Neural progenitor cell (in vitro differentiated cells): ENCODE results near the gene TEAD3. TPM values are rescaled to one million over a fixed set of nuclear protein-coding genes. Genes with fewer than 3 reads are reported as not detected.

Experiments used
- DNase-seq: peaks from one replicate; pipeline ENCODE4 v3.0.0-alpha.2; 2016; ENCODE audit warnings: low spot score
- H2AFZ ChIP-seq: fragments of 200-600 bp; sonication (generic); replicated peaks from 2 replicates; pipeline ENCODE4 v1.6.1; 2016; ENCODE audit warnings: antibody characterized with exemption
- H3F3A ChIP-seq: fragments of 200-600 bp; sonication (generic); 2 replicates; pipeline ENCODE4 v1.6.1; 2016; ENCODE audit warnings: antibody characterized with exemption, low read depth
- H3K27ac ChIP-seq: fragments of 200-600 bp; sonication (generic); 2 replicates; pipeline ENCODE4 v1.5.1; 2016; ENCODE audit warnings: mild to moderate bottlenecking
- H3K27me3 ChIP-seq: fragments of 200-600 bp; sonication (generic); 2 replicates; pipeline ENCODE4 v1.6.1; 2016; ENCODE audit warnings: mild to moderate bottlenecking, moderate library complexity
- H3K36me3 ChIP-seq: fragments of 200-600 bp; sonication (generic); 2 replicates; pipeline ENCODE4 v1.5.1; 2016
- H3K4me1 ChIP-seq: fragments of 200-600 bp; sonication (generic); 2 replicates; pipeline ENCODE4 v1.6.1; 2016; ENCODE audit warnings: mixed run types
- H3K4me2 ChIP-seq: fragments of 200-600 bp; sonication (generic); 2 replicates; pipeline ENCODE4 v1.6.1; 2016
- H3K4me3 ChIP-seq: fragments of 200-600 bp; sonication (generic); 2 replicates; pipeline ENCODE4 v1.5.1; 2016
- H3K79me2 ChIP-seq: fragments of 200-600 bp; sonication (generic); 2 replicates; pipeline ENCODE4 v1.6.1; 2016; ENCODE audit warnings: low read depth
- H3K9ac ChIP-seq: fragments of 200-600 bp; sonication (generic); 2 replicates; pipeline ENCODE4 v1.6.1; 2016
- H3K9me3 ChIP-seq: fragments of 200-600 bp; sonication (generic); 2 replicates; pipeline ENCODE4 v1.5.1; 2016; ENCODE audit warnings: low read depth
- H4K20me1 ChIP-seq: fragments of 200-600 bp; sonication (generic); 2 replicates; pipeline ENCODE4 v1.6.1; 2016; ENCODE audit warnings: low read depth
- H3K27ac Mint-ChIP-seq: 3 replicates; pipeline ENCODE4 v1.8.0; 2021; ENCODE audit warnings: mixed read lengths
- H3K27me3 Mint-ChIP-seq: 2 replicates; pipeline ENCODE4 v1.8.0; 2022; ENCODE audit warnings: low read depth, mild to moderate bottlenecking, inconsistent platforms, moderate library complexity, mixed read lengths; ENCODE audit not compliant: insufficient read depth
- H3K36me3 Mint-ChIP-seq: 3 replicates; pipeline ENCODE4 v1.8.0; 2021; ENCODE audit warnings: mixed read lengths
- H3K4me1 Mint-ChIP-seq: 3 replicates; pipeline ENCODE4 v1.8.0; 2021; ENCODE audit warnings: mixed read lengths
- H3K4me3 Mint-ChIP-seq: 3 replicates; pipeline ENCODE4 v1.8.0; 2021; ENCODE audit warnings: mild to moderate bottlenecking, moderate library complexity, mixed read lengths
- H3K9me3 Mint-ChIP-seq: 3 replicates; pipeline ENCODE4 v1.8.0; 2020; ENCODE audit warnings: mixed read lengths
- EZH2 ChIP-seq: fragments of 200-600 bp; sonication (generic); IDR thresholded peaks from 2 replicates; pipeline ENCODE4 v1.6.1; 2017; ENCODE audit warnings: antibody characterized with exemption, mild to moderate bottlenecking, moderate library complexity
- EZH2phosphoT487 ChIP-seq: fragments of 200-600 bp; sonication (generic); IDR thresholded peaks from 2 replicates; pipeline ENCODE4 v1.6.1; 2017; ENCODE audit warnings: antibody characterized with exemption
- total RNA-seq: library from RNA; depleted of rRNA; stranded (reverse); fragments of >200 nt; gene quantifications from 2 replicates; pipeline ENCODE4 v1.2.3, GENCODE V29; 2015; ENCODE audit warnings: low replicate concordance
- TF ChIP-seq, protein P1 (sequence below): fragments of 200-600 bp; sonication (generic); IDR thresholded peaks from 2 replicates; pipeline ENCODE4 v1.5.1; 2017; ENCODE audit warnings: antibody characterized with exemption, mild to moderate bottlenecking

The TEAD3 gene
- total RNA-seq, 1 donor from 2014 or later: 9.7 TPM

DNA sequence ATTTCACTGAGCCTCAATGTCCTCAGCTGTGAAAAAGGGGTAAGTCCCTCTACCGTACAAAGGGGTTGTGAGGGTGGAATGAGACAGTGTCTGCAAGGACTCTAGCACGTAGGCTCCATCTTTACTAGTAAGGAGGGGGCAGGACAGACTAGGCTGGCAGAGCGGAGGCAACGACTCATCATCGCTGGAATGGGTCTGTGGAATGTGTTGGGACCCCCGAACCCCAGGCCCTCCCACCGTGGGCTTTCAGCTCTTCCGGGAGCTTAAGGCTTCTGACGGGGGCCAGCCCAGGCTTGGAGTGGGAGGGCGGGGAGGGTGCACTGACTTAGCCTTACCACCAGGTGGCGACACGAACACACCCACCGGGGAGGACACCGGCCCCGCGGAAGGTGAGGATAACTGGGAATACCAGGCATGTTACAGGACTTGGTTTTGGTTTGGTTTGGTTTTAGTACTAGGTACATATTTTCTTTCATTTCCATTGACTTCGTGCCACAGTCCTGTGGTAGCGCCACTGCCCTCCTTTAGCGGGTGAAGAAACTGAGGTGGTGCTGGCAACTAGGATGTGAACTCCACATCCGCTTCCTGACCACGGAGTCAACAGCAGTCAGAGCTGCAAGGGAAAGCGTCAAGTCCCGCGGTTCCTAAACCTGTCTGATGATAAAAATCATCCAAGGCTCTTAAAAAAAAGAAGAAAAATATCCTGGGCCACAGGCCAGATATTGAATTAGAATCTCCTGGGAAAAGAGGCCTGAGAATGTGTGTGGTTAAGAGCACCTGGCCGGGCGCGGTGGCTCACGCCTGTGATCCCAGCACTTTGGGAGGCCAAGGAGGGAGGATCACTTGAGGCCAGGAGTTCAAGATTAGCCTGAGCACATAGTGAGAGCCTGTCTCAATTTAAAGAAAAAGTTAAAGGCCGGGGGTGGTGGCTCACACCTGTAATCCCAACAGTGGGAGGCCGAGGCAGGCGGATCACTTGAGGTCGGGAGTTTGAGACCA is 26.1 kb upstream of the TEAD3 start:
- no peaks in the 10 kb centered on the region for H3K9me3 Mint-ChIP-seq
- H3K27me3 Mint-ChIP-seq: peaks cover 3% of the 10 kb centered on the region
- H3K9ac ChIP-seq: no peak overlapping the region
- H3K4me1 ChIP-seq: peaks cover 11% of the 10 kb centered on the region
- peak overlapping the region; percentile 43 for H3K4me3 Mint-ChIP-seq
- H3K4me1 Mint-ChIP-seq: peaks cover 3% of the 10 kb centered on the region
- no peaks in the 10 kb centered on the region for H3K36me3 ChIP-seq
- peak; percentile 90 for DNase-seq
- H4K20me1 ChIP-seq: no peaks in the 10 kb centered on the region
- peak overlapping the region; percentile 82 for H3K27ac Mint-ChIP-seq
- no peaks in the 10 kb centered on the region for H3K27me3 ChIP-seq
- H3K36me3 Mint-ChIP-seq: no peaks in the 10 kb centered on the region
- H3F3A ChIP-seq: peaks cover 7% of the 10 kb centered on the region
- no peaks in the 10 kb centered on the region for H3K79me2 ChIP-seq
- no peaks in the 10 kb centered on the region for H3K9me3 ChIP-seq
- H2AFZ ChIP-seq: peak overlapping the region; percentile 52
- no peak overlapping the region for H3K27ac ChIP-seq
- peak overlapping the region; percentile 50 for H3K4me2 ChIP-seq
- H3K4me3 ChIP-seq: no peak overlapping the region
- no peak for TF ChIP-seq EZH2phosphoT487
- no peak for TF ChIP-seq EZH2
- TF ChIP-seq, protein P1, sequence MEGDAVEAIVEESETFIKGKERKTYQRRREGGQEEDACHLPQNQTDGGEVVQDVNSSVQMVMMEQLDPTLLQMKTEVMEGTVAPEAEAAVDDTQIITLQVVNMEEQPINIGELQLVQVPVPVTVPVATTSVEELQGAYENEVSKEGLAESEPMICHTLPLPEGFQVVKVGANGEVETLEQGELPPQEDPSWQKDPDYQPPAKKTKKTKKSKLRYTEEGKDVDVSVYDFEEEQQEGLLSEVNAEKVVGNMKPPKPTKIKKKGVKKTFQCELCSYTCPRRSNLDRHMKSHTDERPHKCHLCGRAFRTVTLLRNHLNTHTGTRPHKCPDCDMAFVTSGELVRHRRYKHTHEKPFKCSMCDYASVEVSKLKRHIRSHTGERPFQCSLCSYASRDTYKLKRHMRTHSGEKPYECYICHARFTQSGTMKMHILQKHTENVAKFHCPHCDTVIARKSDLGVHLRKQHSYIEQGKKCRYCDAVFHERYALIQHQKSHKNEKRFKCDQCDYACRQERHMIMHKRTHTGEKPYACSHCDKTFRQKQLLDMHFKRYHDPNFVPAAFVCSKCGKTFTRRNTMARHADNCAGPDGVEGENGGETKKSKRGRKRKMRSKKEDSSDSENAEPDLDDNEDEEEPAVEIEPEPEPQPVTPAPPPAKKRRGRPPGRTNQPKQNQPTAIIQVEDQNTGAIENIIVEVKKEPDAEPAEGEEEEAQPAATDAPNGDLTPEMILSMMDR: peak; percentile 95

DNA sequence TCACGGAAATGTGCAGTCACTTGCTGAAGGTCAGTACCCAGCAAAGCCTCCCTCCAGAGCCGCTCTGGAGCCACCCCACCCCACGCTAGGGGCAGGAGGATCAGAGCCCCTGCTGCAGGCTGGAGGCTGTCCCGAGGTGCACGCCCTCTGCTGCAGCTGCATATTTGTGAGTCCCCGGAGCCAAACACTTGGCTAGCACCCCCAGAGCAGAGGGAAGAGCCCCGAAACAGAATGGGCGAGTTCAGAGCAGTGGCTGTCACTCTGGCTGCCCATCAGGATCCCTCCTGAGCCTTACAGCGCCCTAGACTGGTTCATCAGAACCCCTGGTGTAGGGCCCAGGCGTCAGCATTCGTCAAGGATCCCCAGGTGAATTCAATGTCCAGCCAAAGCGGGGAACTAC is 25.3 kb upstream of the TEAD3 start:
- Histone ChIP-seq H2AFZ (peak overlapping the region; percentile 52), H3K9ac (no peak overlapping the region), H3K4me3 (no peak overlapping the region), H3K27ac (no peak overlapping the region), H3K4me1 (peaks cover 11% of the 10 kb centered on the region), H3K9me3 (no peaks in the 10 kb centered on the region), H3K27me3 (no peaks in the 10 kb centered on the region), H3K36me3 (no peaks in the 10 kb centered on the region), H3F3A (peaks cover 7% of the 10 kb centered on the region), H3K79me2 (no peaks in the 10 kb centered on the region), H4K20me1 (no peaks in the 10 kb centered on the region), H3K4me2 (no peak overlapping the region)
- Mint-ChIP-seq H3K27ac (peak overlapping the region; percentile 57), H3K4me3 (no peak overlapping the region), H3K9me3 (no peaks in the 10 kb centered on the region), H3K4me1 (peaks cover 3% of the 10 kb centered on the region), H3K27me3 (peaks cover 3% of the 10 kb centered on the region), H3K36me3 (no peaks in the 10 kb centered on the region)
- no peak for DNase-seq
- TF ChIP-seq EZH2 (no peak), EZH2phosphoT487 (no peak)
- TF ChIP-seq, protein P1: no peak

DNA sequence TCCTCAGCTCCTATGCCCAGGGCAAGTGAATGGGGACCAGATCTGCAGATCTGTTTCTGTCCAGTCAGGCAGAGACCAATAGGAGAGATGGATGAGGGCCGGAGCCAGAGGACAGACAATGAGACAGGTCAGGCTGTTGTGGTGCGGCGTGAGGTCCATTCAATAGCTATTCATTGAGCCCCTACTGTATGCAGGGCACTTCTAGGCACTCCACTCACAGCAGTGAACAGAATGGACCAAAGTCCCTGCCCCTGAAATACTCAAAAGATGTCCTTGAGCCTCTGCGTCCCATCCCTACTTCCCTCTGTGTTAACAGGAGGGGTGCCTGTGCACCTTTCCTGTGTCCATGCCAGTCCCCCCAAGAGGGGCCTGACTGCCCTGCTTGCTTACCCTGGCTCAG is 24.4 kb upstream of the TEAD3 start:
- H3K27me3 Mint-ChIP-seq: peaks cover 3% of the 10 kb centered on the region
- H4K20me1 ChIP-seq: no peaks in the 10 kb centered on the region
- H3K36me3 Mint-ChIP-seq: no peaks in the 10 kb centered on the region
- no peak overlapping the region for H3K4me3 ChIP-seq
- peak overlapping the region; percentile 7 for H2AFZ ChIP-seq
- no peaks in the 10 kb centered on the region for H3K9me3 ChIP-seq
- no peaks in the 10 kb centered on the region for H3K9me3 Mint-ChIP-seq
- no peaks in the 10 kb centered on the region for H3K27me3 ChIP-seq
- no peaks in the 10 kb centered on the region for H3K36me3 ChIP-seq
- no peaks in the 10 kb centered on the region for H3K79me2 ChIP-seq
- no peak overlapping the region for H3K4me2 ChIP-seq
- no peak overlapping the region for H3K27ac ChIP-seq
- TF ChIP-seq, protein P1: no peak
- TF ChIP-seq EZH2 (no peak), EZH2phosphoT487 (no peak)
- H3K4me1 Mint-ChIP-seq: peaks cover 3% of the 10 kb centered on the region
- no peak overlapping the region for H3K4me3 Mint-ChIP-seq
- H3F3A ChIP-seq: peaks cover 13% of the 10 kb centered on the region
- H3K9ac ChIP-seq: no peak overlapping the region
- peak overlapping the region; percentile 46 for H3K27ac Mint-ChIP-seq
- DNase-seq: no peak
- H3K4me1 ChIP-seq: peaks cover 11% of the 10 kb centered on the region
